ENCODE measurements around the gene LCLAT1.

DNA sequence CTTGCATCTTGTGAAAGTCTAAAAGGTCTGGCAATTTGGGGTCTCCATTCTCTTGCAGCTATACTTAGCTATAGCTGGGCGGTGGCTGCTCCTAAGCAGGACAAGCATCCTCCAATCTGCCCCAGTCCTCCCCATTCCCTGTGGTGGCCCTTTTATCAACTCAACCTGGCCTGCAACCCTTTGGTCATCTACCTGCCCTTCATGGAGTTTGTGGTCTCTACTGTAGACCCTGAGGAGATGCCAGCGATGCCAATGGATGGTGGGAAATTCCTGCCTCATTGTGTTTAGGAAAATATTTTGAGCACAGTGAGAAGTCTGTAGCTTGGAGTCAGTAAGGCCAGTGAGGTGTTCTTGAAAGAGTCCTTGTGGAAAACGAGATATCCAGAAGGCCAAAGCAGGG is 216.8 kb downstream of the LCLAT1 start:
- TF ChIP-seq, protein P1, sequence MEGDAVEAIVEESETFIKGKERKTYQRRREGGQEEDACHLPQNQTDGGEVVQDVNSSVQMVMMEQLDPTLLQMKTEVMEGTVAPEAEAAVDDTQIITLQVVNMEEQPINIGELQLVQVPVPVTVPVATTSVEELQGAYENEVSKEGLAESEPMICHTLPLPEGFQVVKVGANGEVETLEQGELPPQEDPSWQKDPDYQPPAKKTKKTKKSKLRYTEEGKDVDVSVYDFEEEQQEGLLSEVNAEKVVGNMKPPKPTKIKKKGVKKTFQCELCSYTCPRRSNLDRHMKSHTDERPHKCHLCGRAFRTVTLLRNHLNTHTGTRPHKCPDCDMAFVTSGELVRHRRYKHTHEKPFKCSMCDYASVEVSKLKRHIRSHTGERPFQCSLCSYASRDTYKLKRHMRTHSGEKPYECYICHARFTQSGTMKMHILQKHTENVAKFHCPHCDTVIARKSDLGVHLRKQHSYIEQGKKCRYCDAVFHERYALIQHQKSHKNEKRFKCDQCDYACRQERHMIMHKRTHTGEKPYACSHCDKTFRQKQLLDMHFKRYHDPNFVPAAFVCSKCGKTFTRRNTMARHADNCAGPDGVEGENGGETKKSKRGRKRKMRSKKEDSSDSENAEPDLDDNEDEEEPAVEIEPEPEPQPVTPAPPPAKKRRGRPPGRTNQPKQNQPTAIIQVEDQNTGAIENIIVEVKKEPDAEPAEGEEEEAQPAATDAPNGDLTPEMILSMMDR (conservative IDR thresholded peaks at IDR 0.05; ENCODE audit: low read depth, low read length): no peak
- TF ChIP-seq RAD21 (IDR thresholded peaks at IDR 0.05; ENCODE audit: low read length): no peak
